Aorta (tissue), 5 donors: ENCODE data around the gene IFIT3. TPM values are rescaled to one million over a fixed set of nuclear protein-coding genes. Genes with fewer than 3 reads are reported as not detected.
A peak's percentile ranks its signal among the peaks of the same experiment; 100 is the strongest.
"Not testable (repeated sequence)": the region's sequence is repeated elsewhere in the genome, so short reads cannot be mapped to it uniquely, and the experiment has no call there.

Experiments
- ATAC-seq: fragments of 200-7000 bp; cut with Tn5 transposase; one replicate; pipeline ENCODE4 v1.9.1; 2022; ENCODE audit warnings: moderate library complexity; ENCODE audit not compliant: low FRiP score
- DNase-seq, 2 donors: peaks; one replicate each; pipeline ENCODE4 v3.0.0-alpha.2; 2020
- H3K27ac ChIP-seq, 2 donors: one replicate each; pipeline ENCODE4 v1.5.1; 2013; ENCODE audit warnings: low read length in 2 of 2, mild to moderate bottlenecking in 2 of 2, moderate library complexity in 2 of 2, control low read depth in 1 of 2, inconsistent platforms in 1 of 2, low read depth in 1 of 2
- H3K27me3 ChIP-seq, 2 donors: one replicate each; pipeline ENCODE4 v1.6.1; 2013; ENCODE audit warnings: control low read depth in 1 of 2, low read length in 1 of 2, mild to moderate bottlenecking in 1 of 2, moderate library complexity in 1 of 2; ENCODE audit not compliant: insufficient read depth in 2 of 2, control insufficient read depth in 1 of 2
- H3K36me3 ChIP-seq, 2 donors: one replicate each; pipeline ENCODE4 v1.6.1; 2013; ENCODE audit warnings: control low read depth in 1 of 2, low read length in 1 of 2, mild to moderate bottlenecking in 1 of 2; ENCODE audit not compliant: insufficient read depth in 2 of 2, control insufficient read depth in 1 of 2
- H3K4me1 ChIP-seq, 2 donors: one replicate each; pipeline ENCODE4 v1.6.1; 2013; ENCODE audit warnings: low read length in 2 of 2, control low read depth in 1 of 2, mild to moderate bottlenecking in 1 of 2, moderate library complexity in 1 of 2; ENCODE audit not compliant: insufficient read depth in 2 of 2, control insufficient read depth in 1 of 2
- H3K4me3 ChIP-seq, 2 donors: one replicate each; pipeline ENCODE4 v1.5.1; 2013; ENCODE audit warnings: low read length in 2 of 2, control low read depth in 1 of 2, mild to moderate bottlenecking in 1 of 2
- H3K9me3 ChIP-seq: one replicate; pipeline ENCODE4 v1.6.1; 2013; ENCODE audit warnings: mild to moderate bottlenecking, low read length; ENCODE audit not compliant: control insufficient read depth
- WGBS, 2 donors: extraction: QIAGEN DNeasy Blood & Tissue Kit; methylation state at CpG; one replicate each; pipeline ENCODE4 v1.1.7; 2013; 5-methylcytosine and 5-hydroxymethylcytosine counted together
- intact Hi-C, 2 donors: fragments of 100-400 bp; cut with DNase I; formaldehyde crosslinking; loops; one replicate each; pipeline versions ENCODE4 v1.14.2 to v1.15.0; 2022
- polyA plus RNA-seq, 2 donors: library from polyadenylated mRNA; stranded (reverse); fragments of 200-250 nt; gene quantifications; one replicate each; pipeline ENCODE4 v1.2.3, GENCODE V29; 2013
- total RNA-seq, 2 donors: library from RNA; stranded (reverse); fragmentation: NEBNext Ultra II Directional; extraction: Animal tissue kit (Norgen Biotek cat#: 25700); gene quantifications; one replicate each; pipeline ENCODE4 v1.2.1, GENCODE V29; 2021
- donor health status: healthy with polysubstance abuse.
- donor health status: Bipolar disorder and iron deficiency.
- donor health status: DM: no; HTN: no; CAD: no.
- donor health status: DM: no; HTN: no; CAD: no.
- donor health status: DM: yes; HTN: yes; CAD: no.

IFIT3 gene
- total and polyA plus RNA-seq, 4 donors: 14.2 to 19.0 (median 15.4) TPM

DNA sequence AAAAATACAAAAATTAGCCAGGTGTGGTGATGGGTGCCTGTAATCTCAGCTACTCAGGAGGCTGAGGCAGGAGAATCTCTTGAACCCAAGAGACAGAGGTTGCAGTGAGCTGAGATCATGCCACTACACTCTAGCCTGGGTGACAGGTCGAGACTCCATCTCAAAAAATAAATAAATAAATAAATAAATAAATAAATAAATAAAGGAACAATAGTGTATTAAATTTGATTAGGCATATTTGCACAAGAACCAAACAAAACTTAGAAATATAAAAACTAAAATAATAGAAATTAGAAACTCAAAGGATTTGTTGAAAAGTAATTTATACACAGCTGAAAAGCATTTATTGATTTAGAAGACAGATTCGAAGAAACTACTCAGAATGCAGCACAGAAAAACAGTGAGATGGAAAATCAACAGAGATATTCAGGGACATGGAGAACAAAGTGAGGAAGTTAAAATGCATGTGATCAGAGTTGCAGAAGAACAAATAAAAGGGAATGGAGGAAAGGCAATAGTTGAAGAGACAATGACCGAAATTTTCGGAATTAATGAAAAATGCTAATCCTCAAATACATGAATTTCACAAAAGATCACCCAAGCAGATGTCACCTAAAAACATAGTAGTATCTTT is 17.7 kb downstream of the IFIT3 start:
- no peak for ATAC-seq
- H3K9me3 ChIP-seq: no peaks in the 10 kb centered on the region
- H3K36me3 ChIP-seq: no peaks in the 10 kb centered on the region
- no peaks in the 10 kb centered on the region for H3K27me3 ChIP-seq
- H3K27ac ChIP-seq: no peak overlapping the region
- WGBS, 2 donors: 95 to 96% methylated on average over 4 of the region's 4 CpGs
- H3K4me1 ChIP-seq: no peaks in the 10 kb centered on the region
- H3K4me3 ChIP-seq: no peak overlapping the region
- DNase-seq: no peak
- intact Hi-C loops: no loop called here

DNA sequence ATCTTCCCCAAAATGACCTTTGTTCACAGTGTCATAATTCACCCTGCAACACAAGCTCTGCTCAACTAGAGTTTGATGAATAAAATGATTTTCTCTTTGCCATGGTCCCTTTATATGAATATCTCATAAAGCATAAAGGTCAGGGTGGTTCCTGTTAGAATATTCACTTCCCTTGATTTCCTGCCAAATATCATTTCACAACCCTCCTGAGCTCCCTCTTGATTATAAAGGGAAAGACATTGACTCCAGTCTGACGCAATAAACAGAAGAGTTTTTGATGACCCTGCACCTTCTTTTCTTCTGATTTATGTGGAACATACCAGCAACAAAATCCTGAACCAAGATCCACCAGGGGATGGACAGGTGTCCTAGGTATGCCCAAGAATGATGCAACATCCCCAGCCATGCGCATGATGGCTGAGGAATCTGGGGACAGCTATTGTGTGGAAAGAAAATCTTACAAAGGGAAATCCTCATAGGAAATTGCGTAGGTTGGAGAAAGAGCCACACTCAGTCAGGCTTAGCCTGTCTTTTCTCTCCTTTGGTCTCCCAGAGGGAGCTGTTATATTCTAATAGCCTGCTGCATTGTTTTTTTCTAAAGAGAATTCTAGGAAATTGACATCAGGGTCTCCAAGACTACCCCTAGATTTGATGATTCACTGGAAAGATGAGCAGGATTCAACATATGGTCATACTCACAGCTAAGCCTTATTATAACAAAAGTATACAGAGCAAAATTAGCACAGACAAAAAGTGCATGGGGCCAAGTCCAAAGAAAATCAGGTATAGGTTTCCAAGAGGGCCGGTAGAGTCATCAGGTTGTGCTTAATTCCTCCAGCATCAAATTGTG is 18.8 kb downstream of the IFIT3 start:
- intact Hi-C loops: no loop called here
- ATAC-seq (no peak), DNase-seq (no peak)
- Histone ChIP-seq H3K4me1 (peaks cover 0 to 4% of the 10 kb centered on the region in 2 donors), H3K27ac (no peak overlapping the region), H3K36me3 (no peaks in the 10 kb centered on the region), H3K27me3 (no peaks in the 10 kb centered on the region), H3K9me3 (no peaks in the 10 kb centered on the region), H3K4me3 (no peak overlapping the region)
- WGBS, 2 donors: 88% methylated on average over 4 of the region's 4 CpGs

DNA sequence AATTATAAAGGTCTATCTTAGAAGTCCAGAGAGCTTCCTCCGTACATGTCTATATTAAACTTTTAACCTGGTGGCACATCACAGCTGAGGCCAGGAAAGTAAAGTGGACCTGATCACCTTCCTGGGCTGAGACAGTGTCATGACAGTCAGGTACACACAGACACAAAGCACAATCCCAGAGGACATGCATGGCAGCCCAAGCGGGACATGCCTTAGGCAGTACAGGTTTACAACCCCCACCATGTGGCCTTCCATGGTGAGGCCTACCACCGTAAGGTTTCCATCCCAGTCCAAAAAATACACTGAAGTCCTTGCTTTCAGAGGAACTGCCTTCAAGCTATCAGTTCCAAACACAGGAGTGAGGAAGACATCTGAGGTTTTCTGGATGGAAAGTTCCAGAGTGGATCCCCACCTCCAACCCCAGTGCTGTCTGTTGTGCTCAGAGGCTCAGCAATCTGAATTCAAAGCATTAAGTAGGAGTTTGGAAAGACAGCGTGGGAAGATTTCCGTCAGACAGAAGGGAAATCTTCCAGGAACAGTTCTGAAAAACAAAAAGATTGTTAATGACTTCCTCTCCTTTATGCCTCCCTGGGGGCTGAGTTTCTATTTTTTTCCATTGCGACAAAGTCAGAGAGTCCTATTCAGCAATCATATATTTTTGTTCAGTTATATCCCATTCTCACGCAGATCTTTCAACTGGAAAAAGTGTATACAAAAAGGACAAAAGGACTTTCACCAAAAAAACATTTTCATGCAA is 20.1 kb downstream of the IFIT3 start:
- 43 to 60% methylated on average over 7 of the region's 7 CpGs for WGBS, 2 donors
- H3K27ac ChIP-seq: no peak overlapping the region

DNA sequence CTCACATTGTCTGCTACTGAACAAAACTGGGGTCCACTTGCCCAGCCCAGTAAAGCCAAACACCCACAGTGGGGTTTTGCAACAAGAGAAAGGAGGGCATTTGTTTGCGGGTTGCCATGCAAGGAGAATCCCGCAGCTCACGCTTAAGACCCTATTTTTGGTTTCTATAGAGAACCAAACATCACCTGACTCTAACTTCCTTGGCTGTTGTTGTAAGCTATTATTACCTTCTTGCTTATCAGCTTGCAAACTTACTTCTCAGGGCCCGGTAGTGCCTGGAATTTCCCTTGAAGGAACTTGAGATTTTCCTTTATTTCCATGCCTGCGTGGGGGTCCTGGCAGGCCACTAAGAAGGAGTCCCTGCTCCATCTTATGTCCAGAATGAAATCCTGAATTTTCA is 20.7 kb downstream of the IFIT3 start:
- H3K27ac ChIP-seq: no peak overlapping the region
- H3K9me3 ChIP-seq: no peaks in the 10 kb centered on the region
- peaks cover 0 to 4% of the 10 kb centered on the region in 2 donors for H3K4me1 ChIP-seq
- H3K36me3 ChIP-seq: no peaks in the 10 kb centered on the region
- no peak for ATAC-seq
- 33 to 56% methylated on average over 5 of the region's 5 CpGs for WGBS, 2 donors
- intact Hi-C loops: no loop called here
- H3K27me3 ChIP-seq: no peaks in the 10 kb centered on the region
- no peak overlapping the region for H3K4me3 ChIP-seq
- no peak for DNase-seq

More for the DNA sequence above, 20.1 kb downstream of the IFIT3 start:
- ATAC-seq (no peak), DNase-seq (no peak)
- Histone ChIP-seq H3K4me1 (peaks cover 0 to 4% of the 10 kb centered on the region in 2 donors), H3K4me3 (no peak overlapping the region), H3K27me3 (no peaks in the 10 kb centered on the region), H3K9me3 (no peaks in the 10 kb centered on the region), H3K36me3 (no peaks in the 10 kb centered on the region)
- intact Hi-C loops: no loop called here

DNA sequence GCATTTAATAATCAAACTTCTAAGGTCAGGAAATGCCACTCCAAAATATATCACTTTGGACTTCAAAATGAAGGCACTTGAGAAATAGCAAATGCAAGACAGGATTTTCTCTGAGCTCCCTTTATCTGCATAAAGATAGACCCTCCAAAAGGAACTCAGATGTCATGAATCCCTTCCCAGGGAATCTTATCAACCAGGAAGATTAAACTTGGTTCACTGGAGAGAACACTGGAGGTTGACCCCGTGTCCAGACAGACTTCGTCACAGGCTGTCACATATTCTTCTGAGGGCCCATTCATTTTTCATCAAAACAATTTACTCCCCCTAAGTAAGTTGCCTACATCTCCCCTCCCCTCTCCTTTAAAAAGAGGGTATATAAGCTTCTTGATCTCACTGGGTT is 21.2 kb downstream of the IFIT3 start:
- ATAC-seq (no peak), DNase-seq (no peak)
- Histone ChIP-seq H3K4me3 (no peak overlapping the region), H3K4me1 (peaks cover 0 to 4% of the 10 kb centered on the region in 2 donors), H3K9me3 (no peaks in the 10 kb centered on the region), H3K27ac (no peak overlapping the region), H3K27me3 (no peaks in the 10 kb centered on the region), H3K36me3 (no peaks in the 10 kb centered on the region)
- 77% methylated on average over 2 of the region's 2 CpGs for WGBS, 2 donors
- intact Hi-C loops: no loop called here

DNA sequence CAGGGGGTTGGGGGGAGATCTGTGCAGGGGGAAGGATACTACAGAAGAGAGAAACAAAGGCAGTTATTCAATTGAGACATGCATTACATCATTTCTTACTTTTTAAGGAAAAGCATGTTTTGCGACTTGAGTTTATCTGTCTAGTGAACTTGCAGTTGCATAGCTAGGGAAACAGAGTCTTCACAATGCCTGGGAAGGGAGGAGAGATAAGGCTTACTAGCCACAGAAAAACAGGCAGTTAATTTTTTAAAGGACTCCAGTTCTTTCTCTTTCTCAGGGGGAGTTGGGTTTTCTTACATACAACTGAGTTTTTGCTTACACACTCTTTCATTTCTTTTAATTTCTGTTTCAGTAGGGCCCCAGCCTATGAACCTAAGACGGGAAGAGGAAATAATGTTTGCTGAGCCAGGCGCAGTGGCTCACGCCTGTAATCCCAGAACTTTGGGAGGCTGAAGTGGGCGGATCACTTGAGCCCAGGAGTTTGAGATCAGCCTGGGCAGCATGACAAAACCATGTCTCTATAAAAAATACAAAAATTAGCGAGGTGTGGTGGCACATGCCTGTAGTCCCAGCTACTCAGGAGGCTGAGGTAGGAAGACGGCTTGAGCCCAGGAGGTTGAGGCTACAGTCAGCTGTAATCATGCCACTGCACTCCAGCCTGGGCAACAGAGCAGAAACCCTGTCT is 23.0 kb downstream of the IFIT3 start:
- not testable (repeated sequence) for H3K4me1 ChIP-seq, H3K36me3 ChIP-seq, H3K27me3 ChIP-seq, H3K4me3 ChIP-seq, H3K9me3 ChIP-seq
- peak overlapping the region; percentile 99 for H3K27ac ChIP-seq
- 4 to 5% methylated on average over 7 of the region's 7 CpGs for WGBS, 2 donors
- intact Hi-C loops: loop anchor here in 1 of 2 donors (5.0 kb wide), 1 partner anchor 68 kb away; no protein-coding TSS in a partner anchor
- ATAC-seq: peak; percentile 69
- DNase-seq: peak in 1 of 2 donors; percentile 68

DNA sequence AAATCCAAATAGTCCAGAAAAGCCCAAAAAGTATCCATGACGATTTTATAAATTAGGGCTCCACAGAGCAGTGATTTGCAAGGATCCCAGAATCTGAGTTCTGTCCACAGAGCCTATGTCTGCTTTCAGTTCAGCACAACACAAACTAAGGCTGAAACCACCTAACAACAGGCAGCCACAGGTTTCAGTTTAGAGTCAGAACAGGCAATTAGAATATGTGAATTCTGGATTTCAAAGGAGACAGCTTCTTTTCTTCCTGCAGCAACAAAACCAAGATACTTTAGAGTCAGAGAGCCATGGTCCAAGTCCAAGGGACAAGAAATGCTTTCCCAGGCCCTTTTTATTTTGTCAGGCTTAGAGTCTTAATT is 23.6 kb downstream of the IFIT3 start:
- DNase-seq (no peak), ATAC-seq (peak; percentile 47)
- intact Hi-C loops: loop anchor here in 1 of 2 donors (5.0 kb wide), 1 partner anchor 69 kb away; no protein-coding TSS in a partner anchor
- H3K27ac ChIP-seq: peak overlapping the region; percentile 99
- peaks cover 0 to 4% of the 10 kb centered on the region in 2 donors for H3K4me1 ChIP-seq
- H3K27me3 ChIP-seq: no peaks in the 10 kb centered on the region
- 6% methylated on average over 1 of the region's 1 CpG for WGBS, 2 donors
- H3K9me3 ChIP-seq: no peaks in the 10 kb centered on the region
- no peaks in the 10 kb centered on the region for H3K36me3 ChIP-seq
- H3K4me3 ChIP-seq: no peak overlapping the region
